Ishikawa (cell line): ENCODE data around the gene SPIN2A.

Source experiments
- CEBPB ChIP-seq: IDR thresholded peaks from 2 replicates; pipeline ENCODE4 v1.6.1; 2012
- CREB1 ChIP-seq: IDR thresholded peaks from 2 replicates; pipeline ENCODE4 v1.6.1; 2012; ENCODE audit warnings: low read depth
- EGR1 ChIP-seq: IDR thresholded peaks from 2 replicates; pipeline ENCODE4 v1.6.1; 2012
- EP300 ChIP-seq: IDR thresholded peaks from 2 replicates; pipeline ENCODE4 v1.6.1; 2012; ENCODE audit warnings: borderline replicate concordance
- NFIC ChIP-seq: IDR thresholded peaks from 2 replicates; pipeline ENCODE4 v1.6.1; 2012
- RAD21 ChIP-seq: IDR thresholded peaks from 2 replicates; pipeline ENCODE4 v1.6.1; 2012; ENCODE audit warnings: low read depth
- TAF1 ChIP-seq: IDR thresholded peaks from 2 replicates; pipeline ENCODE4 v1.6.1; 2012; ENCODE audit warnings: low read depth, mild to moderate bottlenecking
- TEAD4 ChIP-seq: IDR thresholded peaks from 2 replicates; pipeline ENCODE4 v1.6.1; 2012
- YY1 ChIP-seq: IDR thresholded peaks from 2 replicates; pipeline ENCODE4 v1.6.1; 2012; ENCODE audit warnings: low read depth
- TF ChIP-seq, protein P1 (sequence below): IDR thresholded peaks from 2 replicates; pipeline ENCODE4 v1.6.1; 2012; ENCODE audit warnings: low read depth, mild to moderate bottlenecking
- TF ChIP-seq, protein P2 (sequence below): IDR thresholded peaks from 2 replicates; pipeline ENCODE4 v1.6.1; 2012
- TF ChIP-seq, protein P3 (sequence below): IDR thresholded peaks from 2 replicates; pipeline ENCODE4 v1.6.1; 2012

DNA sequence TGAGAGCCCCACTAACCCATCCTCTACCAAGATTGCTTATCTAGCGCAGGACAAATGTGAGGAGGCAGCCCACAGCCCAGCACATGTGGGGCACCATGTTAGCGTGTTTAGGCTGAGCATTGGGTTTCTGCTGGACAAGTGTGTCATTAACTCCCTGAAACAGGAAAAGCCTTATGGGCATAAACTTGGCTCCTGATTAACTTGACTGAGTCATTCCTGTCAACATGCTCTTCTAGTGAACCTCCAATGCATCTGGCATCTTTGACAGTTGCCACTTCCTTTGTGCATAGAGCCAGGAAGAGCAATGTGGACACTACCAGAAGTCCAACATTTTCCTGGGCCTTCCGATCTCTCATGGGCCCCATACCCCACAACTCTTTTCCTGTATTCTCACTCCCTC is 2.5 kb downstream of the SPIN2A start:
- TF ChIP-seq EP300 (no peak), CREB1 (no peak), TAF1 (no peak), EGR1 (no peak), YY1 (no peak), NFIC (no peak), CEBPB (no peak), RAD21 (no peak), TEAD4 (no peak)
- TF ChIP-seq, protein P1, sequence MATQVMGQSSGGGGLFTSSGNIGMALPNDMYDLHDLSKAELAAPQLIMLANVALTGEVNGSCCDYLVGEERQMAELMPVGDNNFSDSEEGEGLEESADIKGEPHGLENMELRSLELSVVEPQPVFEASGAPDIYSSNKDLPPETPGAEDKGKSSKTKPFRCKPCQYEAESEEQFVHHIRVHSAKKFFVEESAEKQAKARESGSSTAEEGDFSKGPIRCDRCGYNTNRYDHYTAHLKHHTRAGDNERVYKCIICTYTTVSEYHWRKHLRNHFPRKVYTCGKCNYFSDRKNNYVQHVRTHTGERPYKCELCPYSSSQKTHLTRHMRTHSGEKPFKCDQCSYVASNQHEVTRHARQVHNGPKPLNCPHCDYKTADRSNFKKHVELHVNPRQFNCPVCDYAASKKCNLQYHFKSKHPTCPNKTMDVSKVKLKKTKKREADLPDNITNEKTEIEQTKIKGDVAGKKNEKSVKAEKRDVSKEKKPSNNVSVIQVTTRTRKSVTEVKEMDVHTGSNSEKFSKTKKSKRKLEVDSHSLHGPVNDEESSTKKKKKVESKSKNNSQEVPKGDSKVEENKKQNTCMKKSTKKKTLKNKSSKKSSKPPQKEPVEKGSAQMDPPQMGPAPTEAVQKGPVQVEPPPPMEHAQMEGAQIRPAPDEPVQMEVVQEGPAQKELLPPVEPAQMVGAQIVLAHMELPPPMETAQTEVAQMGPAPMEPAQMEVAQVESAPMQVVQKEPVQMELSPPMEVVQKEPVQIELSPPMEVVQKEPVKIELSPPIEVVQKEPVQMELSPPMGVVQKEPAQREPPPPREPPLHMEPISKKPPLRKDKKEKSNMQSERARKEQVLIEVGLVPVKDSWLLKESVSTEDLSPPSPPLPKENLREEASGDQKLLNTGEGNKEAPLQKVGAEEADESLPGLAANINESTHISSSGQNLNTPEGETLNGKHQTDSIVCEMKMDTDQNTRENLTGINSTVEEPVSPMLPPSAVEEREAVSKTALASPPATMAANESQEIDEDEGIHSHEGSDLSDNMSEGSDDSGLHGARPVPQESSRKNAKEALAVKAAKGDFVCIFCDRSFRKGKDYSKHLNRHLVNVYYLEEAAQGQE: no peak
- TF ChIP-seq, protein P2, sequence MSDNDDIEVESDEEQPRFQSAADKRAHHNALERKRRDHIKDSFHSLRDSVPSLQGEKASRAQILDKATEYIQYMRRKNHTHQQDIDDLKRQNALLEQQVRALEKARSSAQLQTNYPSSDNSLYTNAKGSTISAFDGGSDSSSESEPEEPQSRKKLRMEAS: no peak
- TF ChIP-seq, protein P3, sequence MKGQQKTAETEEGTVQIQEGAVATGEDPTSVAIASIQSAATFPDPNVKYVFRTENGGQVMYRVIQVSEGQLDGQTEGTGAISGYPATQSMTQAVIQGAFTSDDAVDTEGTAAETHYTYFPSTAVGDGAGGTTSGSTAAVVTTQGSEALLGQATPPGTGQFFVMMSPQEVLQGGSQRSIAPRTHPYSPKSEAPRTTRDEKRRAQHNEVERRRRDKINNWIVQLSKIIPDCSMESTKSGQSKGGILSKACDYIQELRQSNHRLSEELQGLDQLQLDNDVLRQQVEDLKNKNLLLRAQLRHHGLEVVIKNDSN: no peak
